Tibial artery (tissue), 4 donors: ENCODE measurements around the gene CRY2.

Experiments
- DNase-seq, 2 donors: peaks; one replicate each; pipeline ENCODE4 v3.0.0-alpha.2; 2019
- H3K27ac ChIP-seq, 2 donors: fragments of 200-600 bp; sonication (generic) in 1 of 2; 1 replicate in 1 of 2; 2 replicates in 1 of 2; pipeline ENCODE4 v1.5.1; 2018 to 2019; ENCODE audit warnings: mild to moderate bottlenecking in 1 of 2
- H3K27me3 ChIP-seq, 2 donors: fragments of 200-600 bp; sonication (generic) in 1 of 2; one replicate each; pipeline versions ENCODE4 v1.5.1 to v1.6.0; 2016 to 2019
- H3K36me3 ChIP-seq, 3 donors: fragments of 200-600 bp; sonication (generic) in 2 of 3; one replicate each; pipeline ENCODE4 v1.5.1; 2016 to 2019; ENCODE audit warnings: mild to moderate bottlenecking in 2 of 3
- H3K4me1 ChIP-seq, 4 donors: fragments of 200-600 bp; sonication (generic) in 2 of 4; 1 replicate in 3 of 4; 2 replicates in 1 of 4; pipeline ENCODE4 v1.5.1; 2016 to 2019
- H3K4me3 ChIP-seq, 2 donors: fragments of 200-600 bp; sonication (generic) in 1 of 2; 1 replicate in 1 of 2; 2 replicates in 1 of 2; pipeline ENCODE4 v1.5.1; 2018 to 2019; ENCODE audit warnings: mild to moderate bottlenecking in 2 of 2
- H3K9me3 ChIP-seq, 3 donors: fragments of 200-600 bp; sonication (generic) in 1 of 3; one replicate each; pipeline ENCODE4 v1.5.1; 2016 to 2019
- CTCF ChIP-seq, 2 experiments: fragments of 200-600 bp in 1 of 2; fragments of 450-650 bp in 1 of 2; IDR thresholded peaks; one replicate each; pipeline ENCODE4 v1.5.1; 2017 to 2019; ENCODE audit warnings: antibody characterized with exemption in 2 of 2, mild to moderate bottlenecking in 1 of 2, moderate library complexity in 1 of 2
- intact Hi-C: fragments of 100-400 bp; cut with DNase I; formaldehyde crosslinking; loops from one replicate; pipeline ENCODE4 v1.15.0; 2023; ENCODE audit warnings: low total_unique reads

Gene CRY2

GRCh38 chr11:45852712-45853101 lies 5.4 kb downstream of the CRY2 start:
- H3K27ac ChIP-seq: peak overlapping the region; percentile 84 to 88

GRCh38 chr11:45853332-45854219 lies 6.3 kb downstream of the CRY2 start:
- Histone ChIP-seq H3K27ac (peak overlapping the region; percentile 84 to 88), H3K27me3 (no peaks in the 10 kb centered on the region), H3K4me3 (no peak overlapping the region), H3K9me3 (no peaks in the 10 kb centered on the region), H3K4me1 (peaks cover 5 to 100% (median 97%) of the 10 kb centered on the region in 4 donors), H3K36me3 (peaks cover 0 to 16% (median 8%) of the 10 kb centered on the region in 3 donors)
- intact Hi-C loops: no loop called here
- DNase-seq: peak in 1 of 2 donors; percentile 78
- TF ChIP-seq CTCF (IDR thresholded peaks at IDR 0.05): no peak

More at GRCh38 chr11:45852712-45853101, 5.4 kb downstream of the CRY2 start:
- Histone ChIP-seq H3K4me1 (peaks cover 0 to 96% (median 93%) of the 10 kb centered on the region in 4 donors), H3K27me3 (no peaks in the 10 kb centered on the region), H3K9me3 (no peaks in the 10 kb centered on the region), H3K36me3 (peaks cover 0 to 16% (median 8%) of the 10 kb centered on the region in 3 donors), H3K4me3 (no peak overlapping the region)
- intact Hi-C loops: no loop called here
- DNase-seq: peak in 1 of 2 donors; percentile 68
- no peak for TF ChIP-seq CTCF (IDR thresholded peaks at IDR 0.05)

- TF ChIP-seq CTCF (IDR thresholded peaks at IDR 0.05): no peak
- Histone ChIP-seq H3K4me3 (no peak overlapping the region), H3K27ac (peak overlapping the region; percentile 84 to 88), H3K27me3 (no peaks in the 10 kb centered on the region), H3K36me3 (peaks cover 0 to 16% (median 8%) of the 10 kb centered on the region in 3 donors), H3K9me3 (no peaks in the 10 kb centered on the region), H3K4me1 (peaks cover 11 to 100% (median 98%) of the 10 kb centered on the region in 4 donors)
- intact Hi-C loops: loop anchor here (5.0 kb wide), 1 partner anchor 62 kb away; the partner anchor contains the start of gene PEX16
- no peak for DNase-seq
Measured at GRCh38 chr11:45855308-45855707, 8.0 kb downstream of the CRY2 start.

GRCh38 chr11:45856044-45856468 lies 8.8 kb downstream of the CRY2 start:
- intact Hi-C loops: loop anchor here (5.0 kb wide), 1 partner anchor 61 kb away; the partner anchor contains the start of gene PEX16
- H3K27me3 ChIP-seq: no peaks in the 10 kb centered on the region
- H3K4me1 ChIP-seq: peaks cover 11 to 96% (median 91%) of the 10 kb centered on the region in 4 donors
- peaks cover 5 to 24% (median 15%) of the 10 kb centered on the region in 3 donors for H3K36me3 ChIP-seq
- no peak overlapping the region for H3K4me3 ChIP-seq
- H3K27ac ChIP-seq: peak overlapping the region; percentile 84 to 88
- peak; percentile 54 to 73 for DNase-seq
- no peak for TF ChIP-seq CTCF (IDR thresholded peaks at IDR 0.05)
- H3K9me3 ChIP-seq: no peaks in the 10 kb centered on the region

GRCh38 chr11:45857961-45858474 lies 10.7 kb downstream of the CRY2 start:
- peaks cover 11 to 76% (median 71%) of the 10 kb centered on the region in 4 donors for H3K4me1 ChIP-seq
- no peaks in the 10 kb centered on the region for H3K9me3 ChIP-seq
- peak overlapping the region; percentile 84 to 88 for H3K27ac ChIP-seq
- H3K36me3 ChIP-seq: peaks cover 24 to 43% (median 35%) of the 10 kb centered on the region in 3 donors
- no peak for TF ChIP-seq CTCF (IDR thresholded peaks at IDR 0.05)
- peak in 1 of 2 donors; percentile 38 for DNase-seq
- intact Hi-C loops: loop anchor here (5.0 kb wide), 1 partner anchor 59 kb away; the partner anchor contains the start of gene PEX16
- no peaks in the 10 kb centered on the region for H3K27me3 ChIP-seq
- H3K4me3 ChIP-seq: no peak overlapping the region
